Liver (tissue), 9 donors: Measurements from ENCODE around the gene PCMTD2. TPM values are rescaled to one million over a fixed set of nuclear protein-coding genes. Genes with fewer than 3 reads are reported as not detected.

Experiments used
- DNase-seq: peaks from one replicate; pipeline ENCODE4 v3.0.0-alpha.2; 2017; ENCODE audit warnings: low spot score
- H3K27ac ChIP-seq, 2 donors: one replicate each; pipeline ENCODE4 v1.7.0; 2013; ENCODE audit warnings: inconsistent platforms in 2 of 2, low read length in 2 of 2, control low read depth in 1 of 2, low read depth in 1 of 2, mild to moderate bottlenecking in 1 of 2
- H3K27me3 ChIP-seq, 4 donors: one replicate each; pipeline versions ENCODE4 v1.6.1 to v1.7.0; 2013; ENCODE audit warnings: low read length in 3 of 4, inconsistent platforms in 1 of 4, mild to moderate bottlenecking in 1 of 4, moderate library complexity in 1 of 4; ENCODE audit not compliant: control insufficient read depth in 4 of 4, insufficient read depth in 4 of 4
- H3K36me3 ChIP-seq, 4 donors: one replicate each; pipeline versions ENCODE4 v1.6.1 to v1.7.0; 2013; ENCODE audit warnings: low read length in 3 of 4, mild to moderate bottlenecking in 3 of 4, low read depth in 1 of 4, moderate library complexity in 1 of 4; ENCODE audit not compliant: control insufficient read depth in 4 of 4, insufficient read depth in 3 of 4
- H3K4me1 ChIP-seq, 4 donors: one replicate each; pipeline versions ENCODE4 v1.6.1 to v1.7.0; 2013; ENCODE audit warnings: low read length in 3 of 4, mild to moderate bottlenecking in 3 of 4, moderate library complexity in 1 of 4; ENCODE audit not compliant: control insufficient read depth in 4 of 4, insufficient read depth in 4 of 4
- H3K4me3 ChIP-seq, 3 donors: one replicate each; pipeline versions ENCODE4 v1.6.1 to v1.7.0; 2013; ENCODE audit warnings: low read length in 3 of 3, control low read depth in 1 of 3, low read depth in 1 of 3, mild to moderate bottlenecking in 1 of 3
- H3K9ac ChIP-seq, 2 donors: one replicate each; pipeline ENCODE4 v1.7.0; 2013; ENCODE audit warnings: low read length in 2 of 2, mild to moderate bottlenecking in 2 of 2, moderate library complexity in 2 of 2, control low read depth in 1 of 2, low read depth in 1 of 2
- H3K9me3 ChIP-seq, 4 donors: one replicate each; pipeline versions ENCODE4 v1.6.1 to v1.7.0; 2013; ENCODE audit warnings: low read length in 3 of 4; ENCODE audit not compliant: control insufficient read depth in 4 of 4
- EGR1 ChIP-seq, 2 donors: IDR thresholded peaks; 2 replicates each; pipeline ENCODE4 v1.6.1; 2016 to 2018; ENCODE audit warnings: antibody characterized with exemption in 2 of 2, low read depth in 2 of 2
- FOXA1 ChIP-seq: IDR thresholded peaks from 2 replicates; pipeline ENCODE4 v1.6.1; 2016; ENCODE audit warnings: antibody characterized with exemption
- FOXA2 ChIP-seq: IDR thresholded peaks from 2 replicates; pipeline ENCODE4 v1.6.1; 2016; ENCODE audit warnings: antibody characterized with exemption
- GABPA ChIP-seq, 2 donors: IDR thresholded peaks in 1 of 2; conservative IDR thresholded peaks in 1 of 2; 2 replicates each; pipeline ENCODE4 v1.6.1; 2016; ENCODE audit warnings: antibody characterized with exemption in 2 of 2, mild to moderate bottlenecking in 1 of 2, moderate library complexity in 1 of 2
- HNF4A ChIP-seq, 2 donors: conservative IDR thresholded peaks; 2 replicates each; pipeline ENCODE4 v1.6.1; 2016; ENCODE audit warnings: antibody characterized with exemption in 2 of 2, mild to moderate bottlenecking in 2 of 2
- HNF4G ChIP-seq: IDR thresholded peaks from 2 replicates; pipeline ENCODE4 v1.6.1; 2016; ENCODE audit warnings: antibody characterized with exemption
- JUND ChIP-seq, 2 donors: IDR thresholded peaks; 2 replicates each; pipeline ENCODE4 v1.6.1; 2016; ENCODE audit warnings: antibody characterized with exemption in 2 of 2
- NR2F2 ChIP-seq: IDR thresholded peaks from 2 replicates; pipeline ENCODE4 v1.6.1; 2016; ENCODE audit warnings: antibody characterized with exemption
- RAD21 ChIP-seq, 2 donors: IDR thresholded peaks; 2 replicates each; pipeline ENCODE4 v1.6.1; 2016; ENCODE audit warnings: antibody characterized with exemption in 2 of 2, mild to moderate bottlenecking in 2 of 2
- RXRA ChIP-seq, 2 donors: IDR thresholded peaks; 2 replicates each; pipeline ENCODE4 v1.6.1; 2017 to 2018; ENCODE audit warnings: antibody characterized with exemption in 2 of 2, mild to moderate bottlenecking in 1 of 2
- SP1 ChIP-seq: IDR thresholded peaks from 2 replicates; pipeline ENCODE4 v1.6.1; 2018; ENCODE audit warnings: antibody characterized with exemption, mild to moderate bottlenecking
- YY1 ChIP-seq: IDR thresholded peaks from 2 replicates; pipeline ENCODE4 v1.6.1; 2016; ENCODE audit warnings: antibody characterized with exemption, mild to moderate bottlenecking
- WGBS: extraction: QIAGEN DNeasy Blood & Tissue Kit; methylation state at CpG from one replicate; pipeline ENCODE4 v1.1.7; 2013; 5-methylcytosine and 5-hydroxymethylcytosine counted together
- polyA plus RNA-seq, 2 donors: library from polyadenylated mRNA; stranded (reverse) in 1 of 2; unstranded in 1 of 2; fragments of 200-250 nt in 1 of 2; fragments of >200 nt in 1 of 2; fragmentation: Nextera tagmentation in 1 of 2; extraction: Ambion mirVana in 1 of 2; gene quantifications; one replicate each; pipeline versions ENCODE4 v1.2.1 to v1.2.3, GENCODE V29; 2013 to 2015
- total RNA-seq, 2 donors: library from RNA; depleted of rRNA; stranded (reverse); fragments of >200 nt; gene quantifications; one replicate each; pipeline ENCODE4 v1.2.3, GENCODE V29; 2014
- TF ChIP-seq, protein P1 (sequence below): IDR thresholded peaks from 2 replicates; pipeline ENCODE4 v1.6.1; 2016; ENCODE audit warnings: antibody characterized with exemption
- TF ChIP-seq, protein P2 (sequence below): IDR thresholded peaks from 2 replicates; pipeline ENCODE4 v1.6.1; 2016; ENCODE audit warnings: antibody characterized with exemption
- TF ChIP-seq, protein P3 (sequence below): IDR thresholded peaks from 2 replicates; pipeline ENCODE4 v1.6.1; 2016; ENCODE audit warnings: antibody characterized with exemption, mild to moderate bottlenecking
- TF ChIP-seq, protein P4 (sequence below): fragments of 150-350 bp; IDR thresholded peaks from 2 replicates; pipeline ENCODE4 v1.5.1; 2017; ENCODE audit warnings: improper control_type of control experiment, low read depth, low read length; ENCODE audit not compliant: missing input control
- TF ChIP-seq, protein P5 (sequence below): IDR thresholded peaks from 2 replicates; pipeline ENCODE4 v1.6.1; 2016; ENCODE audit warnings: antibody characterized with exemption
- donor health status: healthy.
- donor health status: healthy.
- donor health status: healthy.
- donor health status: healthy.
- donor health status: healthy.

Gene PCMTD2
- total and polyA plus RNA-seq, 4 donors = 12.7 to 74.4 (median 25.4) TPM

DNA sequence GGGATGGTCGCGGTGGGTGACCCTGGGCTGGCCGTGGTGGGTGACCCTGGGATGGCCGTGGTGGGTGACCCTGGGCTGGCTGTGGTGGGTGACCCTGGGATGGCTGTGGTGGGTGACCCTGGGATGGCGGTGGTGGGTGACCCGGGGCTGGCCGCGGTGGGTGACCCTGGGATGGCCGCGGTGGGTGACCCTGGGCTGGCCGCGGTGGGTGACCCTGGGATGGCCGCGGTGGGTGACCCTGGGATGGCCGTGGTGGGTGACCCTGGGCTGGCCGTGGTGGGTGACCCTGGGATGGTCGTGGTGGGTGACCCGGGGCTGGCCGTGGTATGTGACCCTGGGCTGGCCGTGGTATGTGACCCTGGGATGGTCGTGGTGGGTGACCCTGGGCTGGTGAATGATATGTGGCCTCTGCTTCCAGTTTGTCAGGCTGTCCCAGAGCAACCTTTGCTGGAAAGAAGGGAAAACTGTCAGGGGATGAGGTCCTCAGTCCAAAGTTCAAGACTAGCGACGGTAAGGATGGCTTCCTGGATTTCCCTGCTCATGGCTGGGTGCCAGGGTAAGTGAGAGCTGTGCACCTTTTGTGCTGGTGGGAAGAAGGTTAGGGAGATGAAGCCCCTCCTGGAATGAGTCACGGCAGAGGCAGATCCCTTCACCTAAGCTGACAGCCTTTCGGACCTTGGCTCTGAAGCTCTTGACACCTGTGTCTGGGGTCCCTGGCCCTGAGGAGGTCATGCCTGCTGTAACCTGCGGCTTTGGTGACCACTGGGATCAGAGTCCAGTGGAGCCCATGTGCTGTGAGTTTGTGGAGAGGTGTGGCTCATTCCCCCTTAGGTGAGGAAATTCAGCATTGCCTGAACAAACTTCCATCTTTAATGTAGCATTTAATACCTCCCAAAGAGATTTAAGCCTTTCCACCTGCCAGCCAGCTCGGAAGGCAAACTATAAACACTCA, 19.1 kb upstream of the PCMTD2 start:
- no peaks in the 10 kb centered on the region for H3K27me3 ChIP-seq
- H3K9ac ChIP-seq = no peak overlapping the region
- peak; percentile 86 for TF ChIP-seq NR2F2
- TF ChIP-seq JUND (IDR thresholded peaks at IDR 0.05) = peak; percentile 38 to 53
- TF ChIP-seq, protein P1, sequence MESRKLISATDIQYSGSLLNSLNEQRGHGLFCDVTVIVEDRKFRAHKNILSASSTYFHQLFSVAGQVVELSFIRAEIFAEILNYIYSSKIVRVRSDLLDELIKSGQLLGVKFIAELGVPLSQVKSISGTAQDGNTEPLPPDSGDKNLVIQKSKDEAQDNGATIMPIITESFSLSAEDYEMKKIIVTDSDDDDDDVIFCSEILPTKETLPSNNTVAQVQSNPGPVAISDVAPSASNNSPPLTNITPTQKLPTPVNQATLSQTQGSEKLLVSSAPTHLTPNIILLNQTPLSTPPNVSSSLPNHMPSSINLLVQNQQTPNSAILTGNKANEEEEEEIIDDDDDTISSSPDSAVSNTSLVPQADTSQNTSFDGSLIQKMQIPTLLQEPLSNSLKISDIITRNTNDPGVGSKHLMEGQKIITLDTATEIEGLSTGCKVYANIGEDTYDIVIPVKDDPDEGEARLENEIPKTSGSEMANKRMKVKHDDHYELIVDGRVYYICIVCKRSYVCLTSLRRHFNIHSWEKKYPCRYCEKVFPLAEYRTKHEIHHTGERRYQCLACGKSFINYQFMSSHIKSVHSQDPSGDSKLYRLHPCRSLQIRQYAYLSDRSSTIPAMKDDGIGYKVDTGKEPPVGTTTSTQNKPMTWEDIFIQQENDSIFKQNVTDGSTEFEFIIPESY = no peak
- TF ChIP-seq YY1 = peak; percentile 64
- TF ChIP-seq SP1 = peak; percentile 97
- TF ChIP-seq EGR1 (IDR thresholded peaks at IDR 0.05; ENCODE audit: low read depth in 2 of 2) = no peak
- TF ChIP-seq FOXA2 = no peak
- TF ChIP-seq, protein P2, sequence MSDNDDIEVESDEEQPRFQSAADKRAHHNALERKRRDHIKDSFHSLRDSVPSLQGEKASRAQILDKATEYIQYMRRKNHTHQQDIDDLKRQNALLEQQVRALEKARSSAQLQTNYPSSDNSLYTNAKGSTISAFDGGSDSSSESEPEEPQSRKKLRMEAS = peak; percentile 62
- no peak for TF ChIP-seq FOXA1
- TF ChIP-seq, protein P3, sequence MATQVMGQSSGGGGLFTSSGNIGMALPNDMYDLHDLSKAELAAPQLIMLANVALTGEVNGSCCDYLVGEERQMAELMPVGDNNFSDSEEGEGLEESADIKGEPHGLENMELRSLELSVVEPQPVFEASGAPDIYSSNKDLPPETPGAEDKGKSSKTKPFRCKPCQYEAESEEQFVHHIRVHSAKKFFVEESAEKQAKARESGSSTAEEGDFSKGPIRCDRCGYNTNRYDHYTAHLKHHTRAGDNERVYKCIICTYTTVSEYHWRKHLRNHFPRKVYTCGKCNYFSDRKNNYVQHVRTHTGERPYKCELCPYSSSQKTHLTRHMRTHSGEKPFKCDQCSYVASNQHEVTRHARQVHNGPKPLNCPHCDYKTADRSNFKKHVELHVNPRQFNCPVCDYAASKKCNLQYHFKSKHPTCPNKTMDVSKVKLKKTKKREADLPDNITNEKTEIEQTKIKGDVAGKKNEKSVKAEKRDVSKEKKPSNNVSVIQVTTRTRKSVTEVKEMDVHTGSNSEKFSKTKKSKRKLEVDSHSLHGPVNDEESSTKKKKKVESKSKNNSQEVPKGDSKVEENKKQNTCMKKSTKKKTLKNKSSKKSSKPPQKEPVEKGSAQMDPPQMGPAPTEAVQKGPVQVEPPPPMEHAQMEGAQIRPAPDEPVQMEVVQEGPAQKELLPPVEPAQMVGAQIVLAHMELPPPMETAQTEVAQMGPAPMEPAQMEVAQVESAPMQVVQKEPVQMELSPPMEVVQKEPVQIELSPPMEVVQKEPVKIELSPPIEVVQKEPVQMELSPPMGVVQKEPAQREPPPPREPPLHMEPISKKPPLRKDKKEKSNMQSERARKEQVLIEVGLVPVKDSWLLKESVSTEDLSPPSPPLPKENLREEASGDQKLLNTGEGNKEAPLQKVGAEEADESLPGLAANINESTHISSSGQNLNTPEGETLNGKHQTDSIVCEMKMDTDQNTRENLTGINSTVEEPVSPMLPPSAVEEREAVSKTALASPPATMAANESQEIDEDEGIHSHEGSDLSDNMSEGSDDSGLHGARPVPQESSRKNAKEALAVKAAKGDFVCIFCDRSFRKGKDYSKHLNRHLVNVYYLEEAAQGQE = peak; percentile 24
- TF ChIP-seq, protein P4, sequence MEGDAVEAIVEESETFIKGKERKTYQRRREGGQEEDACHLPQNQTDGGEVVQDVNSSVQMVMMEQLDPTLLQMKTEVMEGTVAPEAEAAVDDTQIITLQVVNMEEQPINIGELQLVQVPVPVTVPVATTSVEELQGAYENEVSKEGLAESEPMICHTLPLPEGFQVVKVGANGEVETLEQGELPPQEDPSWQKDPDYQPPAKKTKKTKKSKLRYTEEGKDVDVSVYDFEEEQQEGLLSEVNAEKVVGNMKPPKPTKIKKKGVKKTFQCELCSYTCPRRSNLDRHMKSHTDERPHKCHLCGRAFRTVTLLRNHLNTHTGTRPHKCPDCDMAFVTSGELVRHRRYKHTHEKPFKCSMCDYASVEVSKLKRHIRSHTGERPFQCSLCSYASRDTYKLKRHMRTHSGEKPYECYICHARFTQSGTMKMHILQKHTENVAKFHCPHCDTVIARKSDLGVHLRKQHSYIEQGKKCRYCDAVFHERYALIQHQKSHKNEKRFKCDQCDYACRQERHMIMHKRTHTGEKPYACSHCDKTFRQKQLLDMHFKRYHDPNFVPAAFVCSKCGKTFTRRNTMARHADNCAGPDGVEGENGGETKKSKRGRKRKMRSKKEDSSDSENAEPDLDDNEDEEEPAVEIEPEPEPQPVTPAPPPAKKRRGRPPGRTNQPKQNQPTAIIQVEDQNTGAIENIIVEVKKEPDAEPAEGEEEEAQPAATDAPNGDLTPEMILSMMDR = no peak
- peak; percentile 84 for TF ChIP-seq HNF4G
- TF ChIP-seq, protein P5, sequence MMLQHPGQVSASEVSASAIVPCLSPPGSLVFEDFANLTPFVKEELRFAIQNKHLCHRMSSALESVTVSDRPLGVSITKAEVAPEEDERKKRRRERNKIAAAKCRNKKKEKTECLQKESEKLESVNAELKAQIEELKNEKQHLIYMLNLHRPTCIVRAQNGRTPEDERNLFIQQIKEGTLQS = peak; percentile 33
- peak; percentile 86 to 96 for TF ChIP-seq HNF4A (conservative IDR thresholded peaks at IDR 0.05)
- TF ChIP-seq RAD21 (IDR thresholded peaks at IDR 0.05) = no peak
- peak; percentile 94 to 95 for TF ChIP-seq RXRA (IDR thresholded peaks at IDR 0.05)
- TF ChIP-seq GABPA (IDR thresholded peaks at IDR 0.05 in 1 of 2, conservative IDR thresholded peaks at IDR 0.05 in 1 of 2) = no peak
- peaks cover 25 to 43% (median 35%) of the 10 kb centered on the region in 4 donors for H3K4me1 ChIP-seq
- H3K36me3 ChIP-seq = no peaks in the 10 kb centered on the region
- peak overlapping the region; percentile 60 to 91 for H3K27ac ChIP-seq
- no peak overlapping the region for H3K4me3 ChIP-seq
- no peaks in the 10 kb centered on the region for H3K9me3 ChIP-seq
- 48% methylated on average over 27 of the region's 27 CpGs for WGBS
- DNase-seq = no peak
